Adipocyte (in vitro differentiated cells): ENCODE measurements around the gene TMEM91.

Source experiments
- DNase-seq: peaks from one replicate; pipeline ENCODE4 v3.0.0-alpha.2; 2015; ENCODE audit warnings: low read depth
- H3K27me3 ChIP-seq: replicated peaks from 2 replicates; pipeline ENCODE4 v1.7.0; 2013; ENCODE audit warnings: mild to moderate bottlenecking, low read length, moderate library complexity; ENCODE audit not compliant: control insufficient read depth, insufficient read depth
- H3K36me3 ChIP-seq: 2 replicates; pipeline ENCODE4 v1.7.0; 2013; ENCODE audit warnings: low read length, mild to moderate bottlenecking, moderate library complexity; ENCODE audit not compliant: control insufficient read depth, insufficient read depth, severe bottlenecking
- H3K4me1 ChIP-seq: 2 replicates; pipeline ENCODE4 v1.7.0; 2013; ENCODE audit warnings: mild to moderate bottlenecking, low read length, moderate library complexity; ENCODE audit not compliant: control insufficient read depth, insufficient read depth
- H3K4me3 ChIP-seq: 2 replicates; pipeline ENCODE4 v1.7.0; 2013; ENCODE audit warnings: mild to moderate bottlenecking, low read length, moderate library complexity
- H3K9ac ChIP-seq: 2 replicates; pipeline ENCODE4 v1.7.0; 2013; ENCODE audit warnings: mild to moderate bottlenecking, low read length, moderate library complexity
- H3K9me3 ChIP-seq: 2 replicates; pipeline ENCODE4 v1.7.0; 2013; ENCODE audit warnings: mild to moderate bottlenecking, low read length, moderate library complexity; ENCODE audit not compliant: control insufficient read depth

The TMEM91 gene

GRCh38 chr19:41426952-41427646, 50.8 kb downstream of the TMEM91 start, which contains the start of gene B3GNT8:
Gene B3GNT8, minus strand, starts transcription at chr19:41427374. Its CDS starts 596 bp downstream, at chr19:41426778.
- H3K9ac ChIP-seq, result peak within 1 kb of the TSS; percentile 85
- no peaks in the 10 kb centered on the region for H3K9me3 ChIP-seq
- DNase-seq, result peak; percentile 71
- no peaks in the 10 kb centered on the region for H3K27me3 ChIP-seq
- H3K4me3 ChIP-seq, result peak within 1 kb of the TSS; percentile 78
- H3K4me1 ChIP-seq, result peaks cover 17% of the 10 kb centered on the region
- H3K36me3 ChIP-seq, result peaks cover 23% of the 10 kb centered on the region

GRCh38 chr19:41427647-41428480, 51.5 kb downstream of the TMEM91 start:
- Histone ChIP-seq H3K27me3 (no peaks in the 10 kb centered on the region), H3K9me3 (no peaks in the 10 kb centered on the region), H3K4me1 (peaks cover 17% of the 10 kb centered on the region), H3K4me3 (peak overlapping the region; percentile 72), H3K36me3 (peaks cover 23% of the 10 kb centered on the region), H3K9ac (peak overlapping the region; percentile 69)
- DNase-seq, result no peak

GRCh38 chr19:41428481-41428859, 52.1 kb downstream of the TMEM91 start:
- no peak for DNase-seq
- no peaks in the 10 kb centered on the region for H3K9me3 ChIP-seq
- peaks cover 17% of the 10 kb centered on the region for H3K4me1 ChIP-seq
- H3K27me3 ChIP-seq, result no peaks in the 10 kb centered on the region
- H3K36me3 ChIP-seq, result peaks cover 24% of the 10 kb centered on the region
- H3K4me3 ChIP-seq, result no peak overlapping the region
- peak overlapping the region; percentile 69 for H3K9ac ChIP-seq

GRCh38 chr19:41430922-41431321, 54.6 kb downstream of the TMEM91 start:
- no peaks in the 10 kb centered on the region for H3K27me3 ChIP-seq
- H3K36me3 ChIP-seq, result peaks cover 24% of the 10 kb centered on the region
- peaks cover 17% of the 10 kb centered on the region for H3K4me1 ChIP-seq
- no peak overlapping the region for H3K4me3 ChIP-seq
- DNase-seq, result no peak
- no peak overlapping the region for H3K9ac ChIP-seq
- no peaks in the 10 kb centered on the region for H3K9me3 ChIP-seq

- Histone ChIP-seq H3K4me1 (peaks cover 11% of the 10 kb centered on the region), H3K9ac (no peak overlapping the region), H3K4me3 (no peak overlapping the region), H3K36me3 (peaks cover 24% of the 10 kb centered on the region), H3K9me3 (no peaks in the 10 kb centered on the region), H3K27me3 (no peaks in the 10 kb centered on the region)
- peak; percentile 34 for DNase-seq
These were observed 55.4 kb downstream of the TMEM91 start for GRCh38 chr19:41431426-41432386.

- Histone ChIP-seq H3K36me3 (peaks cover 24% of the 10 kb centered on the region), H3K27me3 (no peaks in the 10 kb centered on the region), H3K9me3 (no peaks in the 10 kb centered on the region), H3K4me1 (peaks cover under 1% of the 10 kb centered on the region), H3K4me3 (no peak overlapping the region), H3K9ac (no peak overlapping the region)
- DNase-seq, result no peak
These were observed 56.8 kb downstream of the TMEM91 start for GRCh38 chr19:41433171-41433570.
